K562 (cell line): Measurements from ENCODE around the gene CHD3. TPM values are rescaled to one million over a fixed set of nuclear protein-coding genes. Genes with fewer than 3 reads are reported as not detected.

ENCODE experiments used
- ATAC-seq: fragments of 200-7000 bp; cut with Tn5 transposase; 3 replicates; pipeline ENCODE4 v1.9.1; 2020; ENCODE audit warnings: moderate library complexity
- BruUV-seq: library from RNA; stranded (reverse); fragments of 400-500 nt; replicated peaks from 2 replicates; lab custom pipeline; 2021; lab: Mats Ljungman, UMichigan
- CTCF ChIA-PET: fragments of 300-600 bp; formaldehyde crosslinking; extraction: SDS; loops from one replicate; lab custom pipeline; 2021; ENCODE audit warnings: low intra/inter-chr PET ratio; lab: Yijun Ruan, JAX
- POLR2A ChIA-PET: fragments of 300-600, 350-650 bp; sonication (Branson Sonifier 250); formaldehyde crosslinking; extraction: SDS; loops from one replicate; lab custom pipeline; 2021; ENCODE audit warnings: antibody characterized with exemption, inconsistent platforms; lab: Yijun Ruan, JAX
- DNase-seq, 4 experiments: peaks; one replicate each; pipeline versions ENCODE4 v3.0.0 to v3.0.0-alpha.2; 2011 to 2018; ENCODE audit warnings: low spot score in 3 of 4, mixed read lengths in 3 of 4; ENCODE audit errors: extremely low read depth in 1 of 4
- FAIRE-seq: peaks from 2 replicates; lab custom pipeline; 2011; peaks lifted over from hg19 to GRCh38; lab: Jason Lieb, UNC
- H2AFZ ChIP-seq: 2 replicates; pipeline ENCODE4 v1.6.0; 2011; ENCODE audit warnings: low read depth, low read length, control low read depth, inconsistent platforms
- H3K27ac ChIP-seq: fragments of 200-600 bp; 3 replicates; pipeline ENCODE4 v1.8.0; 2011; ENCODE audit warnings: low read depth, mild to moderate bottlenecking, control low read depth, inconsistent platforms, low read length, moderate library complexity, mixed read lengths; ENCODE audit errors: extremely low read depth
- H3K27me3 ChIP-seq, 2 experiments: fragments of 300-600 bp in 1 of 2; 2 replicates in 1 of 2; 3 replicates in 1 of 2; pipeline versions ENCODE4 v1.6.0 to v1.8.0; 2011; ENCODE audit warnings: inconsistent platforms in 2 of 2, low read length in 2 of 2, mild to moderate bottlenecking in 1 of 2, mixed read lengths in 1 of 2, moderate library complexity in 1 of 2; ENCODE audit not compliant: control insufficient read depth in 2 of 2, insufficient read depth in 2 of 2
- H3K36me3 ChIP-seq: fragments of 300-600 bp; 3 replicates; pipeline ENCODE4 v1.8.0; 2011; ENCODE audit warnings: mild to moderate bottlenecking, low read length, inconsistent platforms; ENCODE audit not compliant: control insufficient read depth, insufficient read depth
- H3K4me1 ChIP-seq, 2 experiments: fragments of 200-600 bp in 1 of 2; replicated peaks in 1 of 2; 2 replicates in 1 of 2; 3 replicates in 1 of 2; pipeline versions ENCODE4 v1.5.1 to v1.8.0; 2011; ENCODE audit warnings: inconsistent platforms in 2 of 2, low read length in 2 of 2, mild to moderate bottlenecking in 1 of 2, mixed read lengths in 1 of 2, moderate library complexity in 1 of 2; ENCODE audit not compliant: control insufficient read depth in 2 of 2, insufficient read depth in 2 of 2
- H3K4me2 ChIP-seq: 2 replicates; pipeline ENCODE4 v1.6.1; 2011; ENCODE audit warnings: low read length, control low read depth, inconsistent platforms, mixed read lengths; ENCODE audit not compliant: insufficient read depth
- H3K4me3 ChIP-seq: fragments of 200-600 bp; sonication (generic), shearing (Covaris generic); 2 replicates; pipeline ENCODE4 v1.5.1; 2016; ENCODE audit warnings: control low read depth, inconsistent platforms
- H3K79me2 ChIP-seq: fragments of 200-600 bp; 3 replicates; pipeline ENCODE4 v1.8.0; 2011; ENCODE audit warnings: low read length, inconsistent platforms; ENCODE audit not compliant: control insufficient read depth, insufficient read depth
- H3K9ac ChIP-seq, 2 experiments: 2 replicates each; pipeline versions ENCODE4 v1.6.0 to v1.6.1; 2011; ENCODE audit warnings: low read depth in 2 of 2, low read length in 2 of 2, control low read depth in 1 of 2, inconsistent platforms in 1 of 2, mild to moderate bottlenecking in 1 of 2, mixed read lengths in 1 of 2; ENCODE audit not compliant: insufficient read depth in 1 of 2
- H3K9me1 ChIP-seq: one replicate; pipeline ENCODE4 v1.6.0; 2011; ENCODE audit warnings: inconsistent platforms, mild to moderate bottlenecking, low read length, moderate library complexity; ENCODE audit not compliant: control insufficient read depth, insufficient read depth
- H3K9me3 ChIP-seq: replicated peaks from 2 replicates; pipeline ENCODE4 v1.5.1; 2011; ENCODE audit warnings: low read depth, low read length, inconsistent platforms; ENCODE audit not compliant: control insufficient read depth, insufficient read depth
- H4K20me1 ChIP-seq: replicated peaks from 2 replicates; pipeline ENCODE4 v1.6.1; 2011; ENCODE audit warnings: low read length, inconsistent platforms, mixed read lengths; ENCODE audit not compliant: control insufficient read depth, insufficient read depth
- ETS1 ChIP-seq: conservative IDR thresholded peaks from 2 replicates; pipeline ENCODE4 v1.6.1; 2011; ENCODE audit warnings: low read depth, mild to moderate bottlenecking, low read length; ENCODE audit not compliant: control insufficient read depth
- ETV6 ChIP-seq, 3 experiments: fragments of 150-350 bp in 1 of 3; sonication (generic) in 1 of 3; formaldehyde crosslinking in 1 of 3; IDR thresholded peaks; 2 replicates each; pipeline versions ENCODE4 v1.6.1 to v1.8.0; 2014 to 2022; ENCODE audit warnings: borderline replicate concordance in 2 of 3, low read depth in 2 of 3, antibody characterized with exemption in 1 of 3, low read length in 1 of 3, mild to moderate bottlenecking in 1 of 3, missing genetic modification reagents in 1 of 3
- GTF2F1 ChIP-seq: IDR thresholded peaks from 2 replicates; pipeline ENCODE4 v1.6.1; 2011; ENCODE audit warnings: low read depth, low read length, improper control_type of control experiment
- MCM5 ChIP-seq: fragments of 450-650 bp; IDR thresholded peaks from 2 replicates; pipeline ENCODE4 v1.6.1; 2016; ENCODE audit warnings: low read depth
- MEF2D ChIP-seq: conservative IDR thresholded peaks from 2 replicates; pipeline ENCODE4 v1.6.1; 2016; ENCODE audit warnings: low read depth, missing genetic modification characterization, missing compliant biosample characterization
- RNF2 ChIP-seq: sonication (generic); IDR thresholded peaks from 2 replicates; pipeline ENCODE4 v1.6.1; 2016
- SUPT5H ChIP-seq: fragments of 450-650 bp; IDR thresholded peaks from 2 replicates; pipeline ENCODE4 v1.6.1; 2016
- WGBS: fragments of 100-300 bp; shearing (Covaris generic); methylation state at CpG from one replicate; pipeline ENCODE4 v1.1.6; 2016; ENCODE audit warnings: low coverage, mixed read lengths; ENCODE audit not compliant: insufficient coverage; ENCODE audit errors: missing lambda C conversion rate; 5-methylcytosine and 5-hydroxymethylcytosine counted together
- in situ Hi-C: fragments of 300-500 bp; cut with MboI; formaldehyde crosslinking; loops from 4 replicates; pipeline ENCODE4 v1.15.0; 2018; ENCODE audit warnings: inconsistent platforms, mixed read lengths
- intact Hi-C: fragments of 100-400 bp; cut with micrococcal nuclease; formaldehyde crosslinking; loops from 2 replicates; pipeline ENCODE4 v1.14.2; 2022
- polyA plus RNA-seq, 8 experiments: library from polyadenylated mRNA; depleted of rRNA in 4 of 8; stranded (reverse) in 5 of 8; unstranded in 3 of 8; fragments of >200 nt; fragmentation: Nextera tagmentation in 2 of 8; fragmentation: Illumina TruSeq in 1 of 8; extraction: Ambion mirVana in 2 of 8; extraction: Trizol in 1 of 8; gene quantifications; 2 replicates each; pipeline versions ENCODE4 v1.2.1 to v1.2.3, GENCODE V29; 2011 to 2014; ENCODE audit warnings: inconsistent platforms in 1 of 8, missing spikeins in 1 of 8
- total RNA-seq, 7 experiments: library from RNA; depleted of rRNA in 6 of 7; stranded (reverse); fragments of >200 nt in 6 of 7; fragmentation: Illumina TruSeq in 2 of 7; extraction: Trizol in 2 of 7; gene quantifications; 2 replicates each; pipeline versions ENCODE4 v1.2.1 to v1.2.3, GENCODE V29; 2011 to 2021; ENCODE audit warnings: low replicate concordance in 1 of 7

Gene CHD3
- total and polyA plus RNA-seq, 9 of the 15 experiments (the other 6 are each of a cell fraction or from before 2014, with no cell fraction given), result 0.39 to 38.2 (median 21.2) TPM

- no peak for TF ChIP-seq MEF2D (tag)
- no peak for TF ChIP-seq SUPT5H
- TF ChIP-seq ETV6 (IDR thresholded peaks at IDR 0.05; ENCODE audit: borderline replicate concordance in 1 of 2, low read depth in 2 of 2, low read length in 1 of 2), result no peak
- TF ChIP-seq ETV6 (CRISPR knock-in tag; IDR thresholded peaks at IDR 0.05; ENCODE audit: borderline replicate concordance), result no peak
- TF ChIP-seq RNF2, result no peak
- TF ChIP-seq GTF2F1, result no peak
- TF ChIP-seq ETS1, result no peak
- no peak for TF ChIP-seq MCM5
- H3K79me2 ChIP-seq, result no peaks in the 10 kb centered on the region
- 80% methylated on average over 3 of the region's 7 CpGs for WGBS
- no peak overlapping the region for H2AFZ ChIP-seq
- H3K4me1 ChIP-seq, result no peaks in the 10 kb centered on the region
- CTCF ChIA-PET, result no interaction called here
- H3K9me3 ChIP-seq, result no peaks in the 10 kb centered on the region
- POLR2A ChIA-PET, result interaction anchor here (0.5 to 1.6 kb wide), 3 partner anchors 8 to 19 kb away, joined by 3 to 6 read pairs (median 3); no protein-coding TSS in a partner anchor
- H3K27ac ChIP-seq, result no peak overlapping the region
- FAIRE-seq (no peak), ATAC-seq (no peak), DNase-seq (no peak)
- no peaks in the 10 kb centered on the region for H4K20me1 ChIP-seq
- no TSS peak for BruUV-seq
- H3K9ac ChIP-seq, result no peak overlapping the region
- H3K36me3 ChIP-seq, result peaks cover 59% of the 10 kb centered on the region
- H3K9me1 ChIP-seq, result no peaks in the 10 kb centered on the region
- intact Hi-C loops, result no loop called here
- H3K27me3 ChIP-seq, result no peaks in the 10 kb centered on the region
- H3K4me2 ChIP-seq, result no peak overlapping the region
- in situ Hi-C loops, result no loop called here
- no peak overlapping the region for H3K4me3 ChIP-seq
Measured at GRCh38 chr17:7945651-7946050, 57.1 kb downstream of the CHD3 start.
